ENCODE data around the gene ATRN.

The ATRN gene

DNA sequence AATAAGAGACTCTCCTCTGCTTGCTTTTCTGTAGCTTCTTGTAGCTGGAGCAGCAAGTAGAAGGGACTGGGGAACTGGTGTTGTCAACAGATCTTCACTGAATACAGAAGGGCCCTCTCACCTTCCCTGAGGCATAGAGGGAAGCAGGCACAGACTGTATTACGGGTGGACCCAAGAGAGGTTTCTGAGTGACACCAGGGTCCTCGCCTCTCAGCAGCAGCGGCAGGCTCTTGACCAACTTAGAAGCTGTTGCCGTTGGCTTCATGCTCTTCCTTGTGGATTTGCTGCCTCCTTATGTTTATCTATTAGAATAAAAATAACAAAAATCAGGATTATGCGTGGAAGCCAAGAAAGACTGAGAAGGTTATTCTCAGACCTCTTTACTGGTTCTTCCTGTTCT is 160.7 kb downstream of the ATRN start:
- DNase-seq = no peak

- DNase-seq = no peak
Observed at GRCh38 chr20:3632311-3633004, 161.6 kb downstream of the ATRN start.

DNA sequence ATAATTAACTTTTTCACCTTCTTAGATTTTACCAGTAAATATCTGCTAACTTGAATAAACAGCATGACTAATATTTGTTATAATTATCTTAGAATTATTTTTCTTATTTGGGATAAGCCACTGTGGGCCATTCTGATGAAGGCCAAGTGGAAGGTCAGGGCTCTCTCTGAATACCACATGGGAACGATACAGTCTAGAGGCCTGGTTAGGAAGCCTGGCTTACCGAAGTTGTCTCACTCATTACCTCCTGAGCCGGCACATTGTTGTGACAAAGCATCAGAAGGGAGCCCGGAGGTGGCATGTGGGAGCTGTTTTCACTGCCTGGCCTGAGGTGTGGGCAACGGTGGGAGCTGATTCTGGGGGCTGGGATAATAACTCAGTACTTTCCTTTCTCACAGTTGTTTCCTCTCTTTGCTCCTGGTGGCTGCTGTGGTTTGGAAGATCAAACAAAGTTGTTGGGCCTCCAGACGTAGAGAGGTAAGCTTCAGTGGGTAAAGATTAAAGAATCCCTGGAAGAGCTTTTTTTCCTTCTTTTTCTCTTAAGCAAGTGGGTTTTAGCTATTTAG is 163.2 kb downstream of the ATRN start:
- no peak for DNase-seq

- no peak for DNase-seq
Observed at GRCh38 chr20:3635346-3635745, 164.5 kb downstream of the ATRN start.

- no peak for DNase-seq
Observed at GRCh38 chr20:3640259-3640658, 169.4 kb downstream of the ATRN start.

DNA sequence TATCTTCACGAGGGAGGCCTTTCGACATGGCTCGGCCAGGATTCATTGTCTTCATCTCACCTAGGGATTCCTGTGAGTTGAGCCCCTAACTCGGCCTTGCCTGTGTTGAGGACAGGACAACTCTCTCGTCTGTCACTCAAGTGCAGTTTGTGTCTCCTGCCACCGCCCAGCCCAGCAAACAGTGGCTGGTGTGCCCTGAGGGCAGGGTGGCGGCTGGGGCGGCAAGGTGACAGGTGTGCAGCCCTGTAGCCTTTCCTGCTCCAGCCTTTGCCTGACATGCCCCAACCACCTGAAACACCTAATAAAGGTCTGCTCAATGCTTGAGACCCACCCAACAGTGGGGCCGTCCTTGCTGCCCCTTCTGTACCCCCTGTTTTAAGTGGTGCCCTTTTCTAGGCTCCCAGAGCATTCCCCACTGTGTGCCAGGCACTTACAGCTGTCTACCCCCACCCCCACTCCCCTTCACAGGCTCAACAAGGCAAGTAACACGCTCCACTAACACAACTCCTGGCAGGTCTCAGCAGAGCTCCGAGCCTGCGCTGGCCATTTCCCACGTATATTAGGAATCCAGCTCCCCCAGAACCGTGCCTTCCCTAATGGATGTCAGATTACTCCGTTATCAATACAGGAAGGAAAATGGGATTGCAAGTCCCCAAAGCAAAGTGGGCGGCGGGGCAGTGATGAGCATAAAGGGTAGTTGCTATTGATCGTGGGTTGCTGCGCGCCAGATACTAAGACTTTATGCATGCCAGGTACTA is 174.7 kb downstream of the ATRN start:
- no peak for DNase-seq

GRCh38 chr20:3646067-3646440 is 175.2 kb downstream of the ATRN start:
- DNase-seq = no peak

DNA sequence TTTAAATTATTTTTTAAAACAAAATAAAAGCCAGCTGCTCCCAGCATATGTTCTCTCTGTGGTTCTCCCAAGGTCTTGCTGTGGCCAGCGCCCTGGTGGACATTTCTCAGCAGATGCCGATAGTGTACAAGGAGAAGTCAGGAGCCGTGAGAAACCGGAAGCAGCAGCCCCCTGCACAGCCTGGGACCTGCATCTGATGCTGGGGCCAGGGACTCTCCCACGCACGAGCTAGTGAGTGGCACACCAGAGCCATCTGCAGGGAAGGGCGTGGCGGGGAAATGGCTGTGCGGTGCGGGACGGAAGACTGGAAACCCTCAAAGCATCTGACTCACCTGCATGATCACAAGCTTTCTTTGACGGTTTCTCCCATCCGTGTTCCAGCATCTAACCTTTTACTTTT is 175.8 kb downstream of the ATRN start:
- DNase-seq = no peak

GRCh38 chr20:3647473-3647872 is 176.7 kb downstream of the ATRN start:
- no peak for DNase-seq

GRCh38 chr20:3648951-3649350 is 178.1 kb downstream of the ATRN start:
- no peak for DNase-seq

GRCh38 chr20:3651204-3651962 is 180.6 kb downstream of the ATRN start:
- DNase-seq = no peak

DNA sequence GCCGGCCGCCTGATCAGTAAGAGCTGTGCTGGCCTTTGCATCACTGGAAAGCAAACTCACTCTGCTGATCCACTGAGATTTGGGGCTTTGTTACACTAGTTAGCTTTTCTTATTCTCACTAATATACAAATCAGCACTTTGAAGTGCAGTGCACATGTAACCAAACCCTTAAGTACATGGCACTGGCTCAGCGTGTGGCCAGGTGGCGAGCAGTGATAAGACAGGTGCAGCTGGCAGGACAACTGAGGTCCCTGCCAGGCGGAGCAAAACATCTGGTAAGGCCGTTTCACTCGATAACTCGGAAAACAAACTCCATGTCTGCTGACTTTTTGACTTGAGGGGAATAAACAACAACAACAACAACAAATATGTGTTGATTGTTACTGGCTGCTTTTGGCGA is 181.4 kb downstream of the ATRN start:
- DNase-seq = no peak

- no peak for DNase-seq
Observed at GRCh38 chr20:3652676-3653596, 182.1 kb downstream of the ATRN start.

GRCh38 chr20:3653921-3654320 is 183.1 kb downstream of the ATRN start:
- no peak for DNase-seq

DNA sequence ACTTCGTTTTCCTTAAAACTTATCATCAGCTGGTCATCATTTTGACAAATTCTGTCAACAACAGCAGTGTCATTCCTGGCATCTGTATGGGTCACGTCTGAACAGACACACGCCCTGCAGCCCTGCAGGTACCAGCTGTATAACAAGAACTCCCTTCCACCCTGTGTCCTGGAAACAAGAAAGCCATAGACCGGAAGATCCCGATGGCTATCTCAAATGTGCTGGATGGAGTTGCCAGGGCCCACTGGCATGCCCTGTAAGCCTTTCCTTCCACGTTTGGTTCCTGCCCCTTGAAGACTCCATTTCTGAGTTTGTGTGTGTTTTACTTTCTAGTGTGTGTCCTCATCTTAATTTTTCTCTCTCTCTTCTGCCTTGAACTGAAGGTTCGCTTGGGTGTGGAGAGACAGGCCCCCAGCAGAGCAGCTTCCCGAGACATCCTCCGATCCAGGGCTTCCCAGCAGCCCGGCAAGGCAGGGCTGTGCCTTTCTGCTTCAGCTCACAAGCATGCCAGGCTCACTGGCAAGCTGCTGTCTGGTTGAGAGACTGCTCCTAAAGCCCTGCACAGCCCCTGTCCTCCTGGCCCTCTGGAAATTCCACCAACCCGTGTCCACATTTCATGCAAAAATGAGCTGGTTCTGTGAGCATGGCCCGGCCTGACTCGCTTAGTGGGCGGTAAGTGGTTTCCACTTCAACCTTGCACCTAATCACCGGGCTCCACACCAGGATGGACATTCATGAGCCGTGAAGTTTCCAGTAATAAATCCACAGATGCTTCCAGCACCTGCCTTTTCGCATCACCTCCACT is 183.7 kb downstream of the ATRN start:
- peak; percentile 56 to 64 for DNase-seq

GRCh38 chr20:3655131-3655405 is 184.2 kb downstream of the ATRN start:
- DNase-seq = no peak

GRCh38 chr20:3658019-3658715 is 187.3 kb downstream of the ATRN start:
- DNase-seq = no peak

DNA sequence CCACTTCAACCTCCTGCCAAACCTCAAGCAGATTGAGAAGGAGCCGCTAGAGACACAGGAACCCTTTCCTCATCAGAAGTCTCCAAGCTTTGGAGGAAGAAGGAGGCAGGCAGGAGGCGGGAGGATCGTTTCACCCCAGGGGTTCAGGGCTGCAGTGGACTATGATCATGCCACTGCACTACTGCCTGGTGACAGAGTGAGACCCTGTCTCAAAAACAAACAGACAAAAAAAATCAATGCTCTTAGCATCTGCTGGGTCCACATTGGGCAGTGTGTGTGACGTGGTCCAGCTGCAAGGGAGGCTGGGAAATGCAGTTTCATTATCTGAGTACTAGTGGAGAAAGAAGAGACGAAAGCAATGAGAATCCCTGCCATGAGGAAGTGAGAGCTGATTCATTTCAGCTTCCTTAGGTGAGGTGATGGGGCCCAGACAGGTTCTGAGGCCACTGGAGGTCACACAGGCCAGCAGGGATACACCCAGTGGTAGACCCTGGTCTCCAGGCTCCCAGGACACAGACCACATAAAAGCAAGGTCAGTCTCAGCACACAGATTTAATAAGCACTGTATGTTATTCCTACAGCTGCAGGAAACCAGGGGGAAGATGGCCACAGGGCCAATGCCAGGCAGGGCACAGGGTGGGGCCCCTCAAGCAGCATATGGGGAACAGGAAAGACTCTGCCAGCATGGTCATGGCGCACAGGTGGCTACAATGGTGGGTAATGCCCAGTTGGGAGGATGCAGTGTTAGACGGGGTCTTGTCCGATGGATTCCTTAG is 188.1 kb downstream of the ATRN start:
- no peak for DNase-seq

- DNase-seq = no peak
Observed at GRCh38 chr20:3659492-3660261, 188.9 kb downstream of the ATRN start.

All from NCI-H446 (cell line).